AG08395 (cell line): ENCODE data around the gene NAV3.

ENCODE experiments used
- DNase-seq: peaks from one replicate; pipeline ENCODE4 v3.0.0; 2012; ENCODE audit warnings: mixed read lengths, low spot score

NAV3 gene, protein sequence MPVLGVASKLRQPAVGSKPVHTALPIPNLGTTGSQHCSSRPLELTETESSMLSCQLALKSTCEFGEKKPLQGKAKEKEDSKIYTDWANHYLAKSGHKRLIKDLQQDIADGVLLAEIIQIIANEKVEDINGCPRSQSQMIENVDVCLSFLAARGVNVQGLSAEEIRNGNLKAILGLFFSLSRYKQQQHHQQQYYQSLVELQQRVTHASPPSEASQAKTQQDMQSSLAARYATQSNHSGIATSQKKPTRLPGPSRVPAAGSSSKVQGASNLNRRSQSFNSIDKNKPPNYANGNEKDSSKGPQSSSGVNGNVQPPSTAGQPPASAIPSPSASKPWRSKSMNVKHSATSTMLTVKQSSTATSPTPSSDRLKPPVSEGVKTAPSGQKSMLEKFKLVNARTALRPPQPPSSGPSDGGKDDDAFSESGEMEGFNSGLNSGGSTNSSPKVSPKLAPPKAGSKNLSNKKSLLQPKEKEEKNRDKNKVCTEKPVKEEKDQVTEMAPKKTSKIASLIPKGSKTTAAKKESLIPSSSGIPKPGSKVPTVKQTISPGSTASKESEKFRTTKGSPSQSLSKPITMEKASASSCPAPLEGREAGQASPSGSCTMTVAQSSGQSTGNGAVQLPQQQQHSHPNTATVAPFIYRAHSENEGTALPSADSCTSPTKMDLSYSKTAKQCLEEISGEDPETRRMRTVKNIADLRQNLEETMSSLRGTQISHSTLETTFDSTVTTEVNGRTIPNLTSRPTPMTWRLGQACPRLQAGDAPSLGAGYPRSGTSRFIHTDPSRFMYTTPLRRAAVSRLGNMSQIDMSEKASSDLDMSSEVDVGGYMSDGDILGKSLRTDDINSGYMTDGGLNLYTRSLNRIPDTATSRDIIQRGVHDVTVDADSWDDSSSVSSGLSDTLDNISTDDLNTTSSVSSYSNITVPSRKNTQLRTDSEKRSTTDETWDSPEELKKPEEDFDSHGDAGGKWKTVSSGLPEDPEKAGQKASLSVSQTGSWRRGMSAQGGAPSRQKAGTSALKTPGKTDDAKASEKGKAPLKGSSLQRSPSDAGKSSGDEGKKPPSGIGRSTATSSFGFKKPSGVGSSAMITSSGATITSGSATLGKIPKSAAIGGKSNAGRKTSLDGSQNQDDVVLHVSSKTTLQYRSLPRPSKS (N-terminal part only)

DNA sequence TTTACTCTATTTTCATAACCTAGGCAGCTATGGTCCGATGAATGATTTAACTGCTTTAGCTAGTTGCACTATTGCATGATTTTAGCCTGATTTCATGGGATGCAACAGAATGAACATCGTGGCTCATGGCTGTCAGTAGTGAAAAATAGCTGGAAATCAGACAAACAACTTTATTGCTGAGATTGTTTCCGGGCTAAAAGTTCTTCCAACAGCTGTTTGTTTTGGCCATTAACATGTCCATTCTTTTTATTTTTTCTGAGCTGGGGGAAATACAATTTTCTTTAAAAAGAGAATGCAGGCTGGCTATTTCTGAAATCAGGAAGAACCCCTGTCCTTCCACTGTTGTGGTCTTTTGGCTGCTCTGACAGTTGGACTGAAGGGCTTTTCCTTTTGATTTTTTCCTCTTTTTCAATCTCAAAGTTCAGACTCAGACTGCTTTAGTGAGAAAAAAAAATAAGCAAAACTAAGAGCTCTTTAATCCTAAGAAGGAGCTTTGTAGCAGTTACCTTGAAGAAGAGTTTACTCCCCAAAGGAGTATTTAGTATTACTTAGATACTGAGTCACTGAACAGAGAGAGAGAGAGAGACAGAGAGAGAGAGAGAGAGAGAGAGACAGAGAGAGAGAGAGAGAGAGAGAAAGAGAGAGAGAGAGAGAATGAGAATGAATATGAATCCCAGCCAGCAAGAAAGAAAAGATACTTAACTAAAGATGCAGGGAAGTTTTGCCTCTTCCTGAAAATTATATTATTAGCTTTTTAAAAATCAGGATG lies at the start of gene NAV3:
NAV3 (plus strand) TSS at position 312 of the 769 bp plus-strand sequence. CDS start 568 bp downstream, outside the sequence.
- DNase-seq: no peak

DNA sequence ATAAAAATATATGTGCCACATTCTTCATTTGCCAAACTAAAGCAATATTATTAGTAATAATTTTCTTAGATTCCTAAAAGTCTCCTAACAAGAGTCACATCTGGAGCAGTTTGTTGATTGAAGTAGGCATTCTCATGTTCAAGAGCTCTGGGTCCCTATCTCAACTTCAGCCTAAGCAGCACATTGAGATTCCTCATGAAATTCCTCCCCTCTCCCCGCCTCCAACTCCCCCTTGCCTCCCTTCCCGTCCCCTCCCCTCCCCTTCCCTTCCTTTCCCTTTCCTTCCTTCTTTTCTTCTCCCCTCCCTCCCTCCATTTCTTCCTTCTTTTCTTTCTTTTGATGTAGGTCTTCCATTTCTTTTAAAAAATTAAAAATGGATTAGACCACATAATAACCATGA lies 48.7 kb upstream of the NAV3 start:
- no peak for DNase-seq

DNA sequence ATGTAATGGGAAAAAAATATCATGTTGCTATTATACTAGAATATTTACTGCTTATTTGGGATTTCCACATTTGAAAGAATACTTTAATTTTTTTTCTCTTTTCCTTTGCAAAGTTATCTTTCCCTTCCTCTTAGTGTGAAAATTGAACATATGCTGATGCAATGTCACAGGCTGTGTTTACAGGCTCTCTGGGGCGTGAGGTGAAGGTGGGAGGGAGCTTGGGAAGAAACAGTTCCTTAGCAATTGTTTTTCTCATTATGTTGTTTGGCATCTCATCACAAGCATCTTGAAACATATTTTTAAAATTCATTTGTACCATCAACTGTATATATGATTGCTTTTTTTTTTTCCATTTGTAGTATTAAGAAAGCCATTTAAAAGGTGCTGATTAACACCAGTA lies 47.9 kb upstream of the NAV3 start:
- no peak for DNase-seq

DNA sequence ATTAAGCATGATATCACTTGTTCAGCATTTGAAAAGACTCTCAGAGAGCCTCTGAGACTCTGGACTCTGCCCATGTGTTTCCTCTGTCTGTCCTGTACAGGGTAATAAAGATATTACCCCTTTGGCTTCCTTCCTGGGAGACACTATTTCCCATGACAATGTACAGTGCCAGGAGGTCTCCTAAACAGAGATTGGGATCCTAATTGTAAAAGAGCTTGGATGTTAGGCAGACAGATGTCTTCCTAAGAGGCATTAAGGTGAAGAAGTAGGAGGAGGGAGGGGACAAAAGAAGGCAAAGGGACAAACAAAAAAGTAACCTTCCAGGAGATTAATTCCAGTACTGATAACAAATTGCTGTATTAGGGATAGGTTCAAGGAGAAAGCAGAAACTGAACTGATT lies 45.5 kb upstream of the NAV3 start:
- DNase-seq: no peak

DNA sequence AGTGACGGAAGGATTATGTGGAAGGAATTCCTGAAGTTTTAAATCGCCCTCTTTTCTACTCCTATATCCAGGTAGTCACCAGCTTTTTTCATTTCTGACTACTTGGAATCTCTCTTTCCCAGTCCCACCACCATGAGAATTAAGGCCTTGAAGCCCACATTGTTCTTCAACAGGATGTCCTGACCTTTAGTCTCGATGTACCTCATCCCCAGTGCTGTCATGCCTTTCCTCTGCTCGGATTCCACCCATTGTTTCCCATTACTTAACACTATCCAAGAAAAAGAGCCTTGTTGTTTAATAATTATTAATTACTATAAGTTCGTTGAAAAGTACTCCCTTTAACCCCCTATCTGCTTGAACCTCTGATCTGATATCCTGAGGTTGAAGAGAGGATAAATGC lies 44.0 kb upstream of the NAV3 start:
- DNase-seq: no peak

DNA sequence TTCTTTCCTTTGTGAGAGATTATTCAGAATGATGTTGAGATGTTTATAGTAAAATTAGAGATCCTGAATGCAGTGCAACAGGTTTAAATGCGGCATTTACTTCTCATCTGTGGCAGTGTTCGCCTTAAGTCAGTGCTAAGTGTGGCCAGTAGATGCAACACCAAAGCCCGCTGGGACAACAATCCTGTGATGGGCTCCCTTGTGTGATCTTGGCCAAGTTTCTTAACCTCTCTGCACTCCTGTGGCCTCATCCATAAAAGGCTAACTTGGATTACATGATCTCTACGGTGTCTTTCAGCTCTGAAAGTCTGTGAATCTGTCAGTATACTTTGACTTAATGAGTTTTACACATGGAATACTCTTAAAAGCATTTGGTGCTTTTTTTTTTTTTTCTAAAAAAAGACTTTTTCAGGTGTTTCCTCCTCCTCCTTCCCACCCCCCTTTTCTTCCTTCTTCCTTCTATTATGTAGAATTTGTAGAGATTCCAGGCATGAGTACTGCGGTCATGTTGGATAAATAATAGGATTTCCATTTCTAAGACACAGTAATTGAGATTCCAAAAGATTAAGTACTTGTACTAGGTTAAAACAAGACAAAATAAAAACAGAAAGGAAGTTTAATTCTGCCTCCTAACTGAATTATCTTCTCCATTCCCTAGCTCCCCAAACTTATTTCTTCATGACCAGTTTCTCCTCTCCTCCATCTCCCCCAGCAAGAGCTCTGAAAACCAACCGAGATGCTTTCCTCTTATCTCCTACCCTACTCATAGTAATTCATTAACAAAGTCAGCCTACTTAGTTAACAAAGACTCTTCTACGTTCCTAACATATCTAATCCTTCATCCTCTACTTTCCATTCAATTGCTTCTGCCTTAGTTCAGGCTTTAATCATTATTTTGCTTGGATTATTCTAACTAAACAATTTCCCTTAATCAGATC lies 42.2 kb upstream of the NAV3 start:
- no peak for DNase-seq

DNA sequence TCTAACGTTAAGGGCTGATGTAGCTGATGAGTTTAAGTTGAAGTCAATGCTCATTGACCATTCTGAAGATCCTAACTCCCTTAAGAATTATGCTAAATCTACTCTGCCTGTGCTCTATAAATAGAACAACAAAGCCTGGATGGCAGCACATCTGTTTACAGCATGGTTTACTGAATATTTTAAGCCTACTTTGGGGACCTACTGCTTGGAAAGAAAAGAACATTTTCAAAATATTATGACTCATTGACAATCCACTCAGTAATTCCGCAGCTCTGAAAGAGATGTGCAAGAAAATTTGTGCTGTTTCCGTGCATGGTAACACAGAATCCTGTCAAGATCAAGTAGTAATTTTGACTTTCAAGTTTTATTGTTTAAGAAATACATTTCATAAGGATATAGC lies 35.0 kb upstream of the NAV3 start:
- DNase-seq: peak; percentile 52

DNA sequence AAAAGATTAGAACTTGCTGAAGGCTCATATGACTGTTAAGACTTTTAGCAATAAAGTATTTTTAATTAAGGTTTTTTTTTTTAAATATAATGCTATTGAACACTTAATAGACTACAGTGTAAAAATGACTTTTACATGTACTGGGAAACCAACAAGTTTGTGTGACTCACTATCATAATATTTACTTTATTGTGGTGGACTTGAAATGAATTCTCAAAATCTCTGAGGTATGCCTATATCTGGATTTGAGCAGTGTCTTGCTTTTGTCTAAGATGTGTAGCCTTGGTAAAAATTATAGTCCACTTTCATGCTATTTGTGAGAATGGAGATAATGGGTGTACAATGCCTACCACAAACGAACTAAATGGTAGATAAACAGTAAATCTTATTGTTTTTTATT lies 33.9 kb upstream of the NAV3 start:
- peak; percentile 19 for DNase-seq

DNA sequence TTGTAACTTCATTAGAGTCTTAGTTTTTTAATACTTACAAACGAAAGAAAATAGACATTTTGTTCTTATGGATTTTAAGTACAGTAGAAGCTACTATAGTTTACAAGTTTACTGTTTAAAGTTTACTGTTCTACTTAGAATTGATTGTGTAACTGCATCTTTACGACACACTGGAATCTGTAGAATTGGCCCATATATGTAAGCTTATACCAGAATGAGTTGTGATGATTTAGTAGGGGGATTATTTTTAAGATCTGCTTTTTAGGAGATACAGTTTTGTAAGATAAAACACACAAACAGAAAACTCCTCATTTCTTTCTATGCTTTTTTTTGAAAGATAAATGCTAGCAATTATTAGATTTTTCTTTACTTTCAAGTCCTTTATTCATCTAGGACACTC lies 30.2 kb upstream of the NAV3 start:
- no peak for DNase-seq

DNA sequence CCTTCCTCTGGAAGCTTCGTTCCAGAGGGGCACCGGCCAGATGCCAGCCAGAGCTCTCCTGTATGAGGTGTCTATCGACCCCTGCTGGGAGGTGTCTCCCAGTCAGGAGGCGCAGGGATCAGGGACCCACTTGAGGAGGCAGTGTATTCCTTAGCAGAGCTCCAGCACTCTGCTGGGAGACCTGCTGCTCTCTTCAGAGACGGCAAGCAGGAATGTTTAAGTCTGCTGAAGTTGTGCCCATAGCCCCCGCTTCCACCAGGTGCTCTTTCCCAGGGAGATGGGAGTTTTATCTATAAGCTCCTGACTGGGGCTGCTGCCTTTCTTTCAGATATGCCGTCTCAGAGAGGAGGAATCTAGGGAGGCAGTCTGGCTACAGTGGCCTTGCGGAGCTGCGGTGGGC lies 22.2 kb upstream of the NAV3 start:
- no peak for DNase-seq

DNA sequence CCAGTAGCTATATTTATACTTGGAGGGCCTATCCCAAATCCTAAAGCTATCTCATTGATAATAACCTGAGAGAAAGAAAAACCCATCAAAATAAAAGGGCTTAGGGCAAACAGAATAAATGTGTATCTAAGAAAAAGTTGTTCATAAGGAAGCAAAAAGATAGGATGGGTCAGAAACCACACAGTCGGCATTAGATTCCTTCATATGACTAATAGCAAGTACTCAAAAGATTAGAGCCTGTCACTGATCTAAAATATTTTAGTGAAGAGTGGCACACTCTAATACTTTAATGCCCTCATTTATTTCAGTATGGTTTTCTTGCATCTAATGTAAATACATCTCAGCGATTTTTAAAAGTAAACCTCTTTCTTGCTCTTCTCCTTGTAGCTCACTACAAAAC lies 17.1 kb upstream of the NAV3 start:
- DNase-seq: no peak

DNA sequence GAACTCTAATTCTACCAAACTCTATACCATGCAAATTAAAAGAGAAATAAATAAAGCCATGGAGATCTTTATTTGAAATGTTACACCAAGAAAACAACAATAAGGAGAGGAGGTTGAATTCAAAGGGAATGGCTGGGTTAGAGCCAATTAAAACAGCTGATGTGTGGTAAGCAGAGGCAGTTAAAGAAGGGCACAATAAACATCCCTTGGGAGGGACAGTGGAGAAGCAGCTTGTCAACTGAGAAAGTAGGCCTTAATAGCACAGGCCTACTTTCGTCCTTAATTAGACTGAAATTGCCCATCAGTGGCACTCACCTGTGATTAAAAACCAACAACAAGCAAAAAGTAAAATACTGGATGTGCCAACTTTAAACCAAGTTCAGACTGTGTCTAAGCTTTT lies 16.3 kb upstream of the NAV3 start:
- no peak for DNase-seq

DNA sequence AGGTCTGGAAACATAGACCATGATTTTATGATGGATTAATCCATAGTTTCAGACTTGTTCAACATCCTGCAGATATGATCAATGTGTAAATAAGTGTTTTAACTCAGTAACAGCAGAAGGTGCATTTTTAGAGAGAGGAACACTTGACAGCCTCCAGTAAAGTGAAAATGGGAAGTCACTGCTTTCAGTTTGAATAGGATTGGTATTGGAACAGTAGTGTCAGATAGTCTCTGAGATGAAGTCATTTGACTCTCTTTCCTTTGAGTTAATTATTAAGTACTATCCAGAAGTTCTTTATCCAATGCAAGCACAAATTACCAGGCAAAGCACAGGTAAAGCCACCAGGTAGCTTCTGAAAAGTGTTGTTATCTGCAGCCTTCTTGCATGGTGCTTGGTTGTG lies 14.5 kb upstream of the NAV3 start:
- DNase-seq: no peak

DNA sequence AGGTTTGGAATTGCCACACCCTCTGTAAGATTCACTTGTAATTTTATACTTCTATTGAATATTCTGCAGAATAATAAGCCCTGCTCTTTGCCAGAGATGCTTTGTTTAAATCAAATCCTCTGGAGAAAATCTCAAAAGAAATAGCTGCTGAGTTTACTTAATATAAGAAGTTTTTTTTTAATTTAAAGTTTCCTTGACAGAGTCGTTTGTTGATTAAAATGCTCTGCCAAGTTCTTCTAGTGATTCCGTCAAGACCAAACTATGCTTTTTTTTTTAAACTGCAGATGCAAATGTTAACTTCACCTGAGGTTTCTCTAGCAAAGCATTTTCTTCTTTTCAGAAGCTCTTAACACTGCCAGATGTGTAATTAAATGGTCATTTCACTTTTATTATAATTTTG lies 13.4 kb upstream of the NAV3 start:
- DNase-seq: no peak

DNA sequence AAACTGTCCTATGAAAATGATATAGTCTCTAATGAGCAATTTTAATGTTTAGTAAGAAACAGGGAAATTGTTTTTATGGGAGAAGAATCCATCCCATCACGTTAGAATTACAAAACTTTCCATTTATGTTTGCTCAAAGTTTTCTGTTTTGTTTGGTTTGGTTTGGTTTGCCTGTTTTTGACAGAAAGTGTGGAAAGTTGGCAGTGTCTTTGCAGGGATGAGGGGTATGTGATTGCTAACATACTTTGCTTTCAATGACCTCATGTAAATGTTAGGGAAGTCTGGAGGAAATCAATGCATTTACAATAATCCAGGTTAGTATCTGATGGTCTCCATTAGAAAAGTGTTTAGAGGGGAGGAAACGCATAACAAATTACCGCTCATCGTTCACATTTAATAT lies 12.3 kb upstream of the NAV3 start:
- DNase-seq: no peak

DNA sequence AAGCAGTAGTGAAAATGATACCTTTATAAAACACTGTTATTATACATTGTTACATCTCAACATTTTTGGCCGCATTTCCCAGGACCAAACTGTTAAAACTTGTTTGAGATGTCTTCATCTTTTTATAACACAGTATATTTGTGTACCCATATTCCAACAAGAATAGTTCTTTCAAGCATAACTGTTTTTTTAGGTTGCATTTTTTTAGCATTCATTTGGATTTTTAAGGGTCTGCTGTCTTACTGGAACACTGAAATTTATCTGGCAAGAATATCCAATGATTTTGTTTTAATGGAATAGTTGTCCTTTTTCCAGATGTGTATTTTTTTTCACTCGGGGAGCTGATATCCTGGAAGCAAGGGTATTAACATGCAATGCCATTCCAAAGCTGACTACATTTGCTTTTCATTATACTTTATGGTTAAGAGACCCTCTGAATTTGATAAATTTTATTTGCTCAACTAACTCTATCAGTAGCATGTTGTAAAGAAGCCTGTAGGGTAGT lies 8.9 kb upstream of the NAV3 start:
- DNase-seq: no peak

DNA sequence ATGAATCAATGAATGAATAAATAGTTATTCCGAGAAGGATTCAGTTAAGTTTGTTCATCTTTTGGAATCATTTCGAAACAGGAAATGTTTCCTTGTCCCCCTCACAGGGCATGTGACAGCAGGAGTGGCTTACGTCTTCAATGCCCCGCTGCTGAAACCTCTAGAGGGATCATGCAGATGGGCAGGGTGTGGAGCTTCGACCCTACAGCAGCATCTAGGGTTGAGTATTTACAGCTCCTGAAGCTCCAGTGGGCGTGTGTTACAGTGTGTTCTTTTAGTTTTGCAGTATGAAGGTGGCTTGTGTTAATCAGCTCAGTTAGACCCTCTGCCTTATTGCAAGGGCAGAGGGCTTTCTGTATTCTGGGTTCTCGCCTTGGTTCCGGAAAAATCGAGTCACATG lies 2.6 kb downstream of the NAV3 start:
- DNase-seq: no peak

DNA sequence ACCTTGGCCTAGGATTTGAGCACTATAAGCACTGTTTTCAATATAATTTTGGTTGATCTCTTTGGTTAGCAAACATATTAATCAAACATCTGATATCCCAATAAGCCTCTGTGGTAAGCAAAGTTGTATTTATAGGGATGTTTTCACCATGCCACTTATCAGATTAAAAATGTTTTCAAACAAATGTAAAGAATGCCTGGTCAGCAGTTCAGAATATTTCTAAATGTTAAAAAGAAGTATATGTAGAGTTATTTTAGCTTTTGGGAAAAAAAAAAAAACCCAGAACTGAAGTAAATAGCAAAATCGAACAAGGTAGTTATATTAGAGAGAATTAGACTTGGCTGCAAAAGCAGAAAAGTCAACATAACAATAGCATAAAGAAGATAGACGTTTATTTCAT lies 3.9 kb downstream of the NAV3 start:
- no peak for DNase-seq

DNA sequence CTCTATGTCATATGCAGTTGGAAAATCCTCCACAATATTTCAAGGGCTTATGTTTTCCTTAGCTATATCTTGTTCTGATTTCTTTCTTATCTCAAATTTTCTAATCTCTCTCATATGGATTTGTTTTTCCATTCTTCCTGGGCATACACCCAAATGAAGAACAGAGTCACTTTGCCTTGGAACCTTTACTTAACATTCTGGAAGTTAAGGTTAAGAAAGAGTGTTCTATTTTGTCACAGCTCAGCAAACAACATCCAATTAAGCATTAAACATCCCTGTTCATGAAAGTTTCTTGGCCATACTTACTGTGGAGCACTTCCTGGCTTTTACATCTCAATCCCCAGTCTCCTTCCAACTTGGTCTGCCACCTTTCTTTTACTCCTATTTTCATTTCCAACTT lies 5.3 kb downstream of the NAV3 start:
- no peak for DNase-seq

DNA sequence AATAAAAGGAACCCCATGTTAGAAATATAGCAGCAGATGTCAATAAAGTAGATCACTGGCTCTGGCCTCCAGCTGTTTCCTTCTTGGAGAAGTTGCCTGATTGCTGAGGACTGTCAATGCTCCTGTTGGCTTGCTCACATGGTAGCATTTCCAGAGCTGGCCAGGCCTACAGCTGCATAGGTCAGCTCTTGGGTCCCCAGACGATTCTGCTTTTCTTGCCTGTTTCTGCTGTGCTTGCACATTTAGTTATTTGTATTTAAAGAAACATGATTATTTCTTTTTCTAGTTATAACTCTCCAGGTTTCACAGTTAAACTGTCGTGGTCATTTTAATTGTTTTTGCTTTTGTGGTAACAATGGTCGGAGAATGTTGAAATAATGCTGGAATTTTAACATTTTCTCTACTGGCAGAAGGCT lies 7.2 kb downstream of the NAV3 start:
- DNase-seq: no peak

DNA sequence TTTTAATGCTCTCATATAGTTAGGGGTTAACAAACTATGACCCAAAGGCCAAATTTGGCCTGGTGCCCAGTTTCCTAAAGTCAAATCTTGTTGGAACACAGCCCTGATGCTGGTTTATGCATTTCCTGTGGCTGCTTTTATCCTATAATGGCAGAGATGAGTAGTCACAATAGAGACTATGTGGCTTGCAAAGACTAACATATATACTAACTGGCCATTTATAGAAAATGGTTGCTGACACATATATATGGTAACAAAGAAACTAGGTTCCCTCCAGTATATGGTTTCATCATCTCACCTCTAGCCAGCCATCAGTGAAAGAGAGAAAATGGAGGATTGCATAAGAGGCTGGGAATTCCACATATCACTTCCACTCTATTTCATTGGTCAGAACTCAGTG lies 10.8 kb downstream of the NAV3 start:
- DNase-seq: no peak
